Activated CD4-positive, alpha-beta T cell treated with anti-CD3 and anti-CD28 coated beads, Interleukin-2, amount 10 ng/mL, durations not matched to agents 7 days and 5 days (primary cell): ENCODE data around the gene FLNB. TPM values are rescaled to one million over a fixed set of nuclear protein-coding genes. Genes with fewer than 3 reads are reported as not detected.
"Not testable (repeated sequence)": the region's sequence is repeated elsewhere in the genome, so short reads cannot be mapped to it uniquely, and the experiment has no call there.

Source experiments
- CTCF ChIA-PET: fragments of 350-600 bp; sonication (Branson Sonifier 250); formaldehyde crosslinking; loops from one replicate; lab custom pipeline; 2021; ENCODE audit warnings: antibody characterized with exemption; lab: Charles Lee
- POLR2A ChIA-PET: fragments of 350-600 bp; sonication (Branson Sonifier 250); formaldehyde crosslinking; loops from one replicate; lab custom pipeline; 2021; ENCODE audit warnings: antibody characterized with exemption; lab: Charles Lee
- DNase-seq: peaks from one replicate; pipeline ENCODE4 v3.0.0-alpha.2; 2020
- H3K27ac Mint-ChIP-seq: one replicate; pipeline ENCODE4 v1.8.0; 2021; ENCODE audit warnings: mild to moderate bottlenecking, moderate library complexity, mixed read lengths
- H3K27me3 Mint-ChIP-seq: one replicate; pipeline ENCODE4 v1.8.0; 2021; ENCODE audit warnings: mixed read lengths
- H3K36me3 Mint-ChIP-seq: one replicate; pipeline ENCODE4 v1.8.0; 2021; ENCODE audit warnings: low read depth, mixed read lengths
- H3K4me1 Mint-ChIP-seq: one replicate; pipeline ENCODE4 v1.8.0; 2021; ENCODE audit warnings: mixed read lengths
- H3K4me3 Mint-ChIP-seq: one replicate; pipeline ENCODE4 v1.8.0; 2021; ENCODE audit warnings: mild to moderate bottlenecking, moderate library complexity, mixed read lengths
- H3K9me3 Mint-ChIP-seq: one replicate; pipeline ENCODE4 v1.8.0; 2021; ENCODE audit warnings: mixed read lengths
- total RNA-seq, 2 experiments: library from RNA; stranded (reverse); gene quantifications; one replicate each; pipeline ENCODE4 v1.2.3, GENCODE V29; 2021

Gene FLNB
- total RNA-seq, 2 experiments from 2014 or later, result 27.2 to 28.1 TPM

- H3K4me1 Mint-ChIP-seq, H3K27ac Mint-ChIP-seq, DNase-seq, H3K36me3 Mint-ChIP-seq, H3K9me3 Mint-ChIP-seq, POLR2A ChIA-PET, H3K4me3 Mint-ChIP-seq, H3K27me3 Mint-ChIP-seq: not testable (repeated sequence)
- CTCF ChIA-PET, result interaction anchor here (0.6 kb wide), 1 partner anchor 146 kb away, joined by 4 read pairs; no protein-coding TSS in a partner anchor
Measured at GRCh38 chr3:58055891-58056290, 47.7 kb downstream of the FLNB start.

GRCh38 chr3:58058361-58059263, 50.4 kb downstream of the FLNB start:
- Mint-ChIP-seq H3K27me3 (no peaks in the 10 kb centered on the region), H3K4me1 (peaks cover 5% of the 10 kb centered on the region), H3K9me3 (no peaks in the 10 kb centered on the region), H3K4me3 (no peak overlapping the region), H3K36me3 (no peaks in the 10 kb centered on the region), H3K27ac (no peak overlapping the region)
- ChIA-PET CTCF (interaction anchor here (1.7 kb wide), 1 partner anchor 17 kb away, joined by 5 read pairs; no protein-coding TSS in a partner anchor), POLR2A (no interaction called here)
- DNase-seq, result no peak

- POLR2A ChIA-PET, result no interaction called here
- no peaks in the 10 kb centered on the region for H3K36me3 Mint-ChIP-seq
Measured at GRCh38 chr3:58059349-58060321, 51.4 kb downstream of the FLNB start.

GRCh38 chr3:58062472-58062871, 54.2 kb downstream of the FLNB start:
- CTCF ChIA-PET, result interaction anchor here (0.6 kb wide), 1 partner anchor 21 kb away, joined by 3 read pairs; no protein-coding TSS in a partner anchor
- no peaks in the 10 kb centered on the region for H3K27me3 Mint-ChIP-seq

More at GRCh38 chr3:58059349-58060321, 51.4 kb downstream of the FLNB start:
- Mint-ChIP-seq H3K27me3 (no peaks in the 10 kb centered on the region), H3K4me1 (peaks cover 5% of the 10 kb centered on the region), H3K4me3 (no peak overlapping the region), H3K27ac (no peak overlapping the region), H3K9me3 (no peaks in the 10 kb centered on the region)
- CTCF ChIA-PET, result interaction anchor here (0.8 to 1.7 kb wide), 2 partner anchors 18 to 22 kb away, joined by 3 to 5 read pairs; no protein-coding TSS in a partner anchor
- no peak for DNase-seq

GRCh38 chr3:58063022-58063815, 55.0 kb downstream of the FLNB start:
- H3K27me3 Mint-ChIP-seq, result no peaks in the 10 kb centered on the region
- no peak overlapping the region for H3K4me3 Mint-ChIP-seq
- H3K4me1 Mint-ChIP-seq, result peaks cover 5% of the 10 kb centered on the region
- H3K27ac Mint-ChIP-seq, result no peak overlapping the region
- H3K36me3 Mint-ChIP-seq, result no peaks in the 10 kb centered on the region
- CTCF ChIA-PET, result interaction anchor here (0.6 to 1.1 kb wide), 3 partner anchors 13 to 56 kb away, joined by 3 read pairs; no protein-coding TSS in a partner anchor
- DNase-seq, result no peak
- POLR2A ChIA-PET, result interaction anchor here (0.7 kb wide), 1 partner anchor 408 kb away, joined by 8 read pairs; no protein-coding TSS in a partner anchor
- H3K9me3 Mint-ChIP-seq, result no peaks in the 10 kb centered on the region

More at GRCh38 chr3:58062472-58062871, 54.2 kb downstream of the FLNB start:
- Mint-ChIP-seq H3K27ac (no peak overlapping the region), H3K4me1 (peaks cover 5% of the 10 kb centered on the region), H3K4me3 (no peak overlapping the region), H3K9me3 (no peaks in the 10 kb centered on the region), H3K36me3 (no peaks in the 10 kb centered on the region)
- no peak for DNase-seq
- POLR2A ChIA-PET, result no interaction called here

GRCh38 chr3:58064923-58065638, 56.9 kb downstream of the FLNB start:
- ChIA-PET POLR2A (no interaction called here), CTCF (interaction anchor here (1.3 kb wide), 1 partner anchor 16 kb away, joined by 3 read pairs; no protein-coding TSS in a partner anchor)
- H3K4me1 Mint-ChIP-seq, result peaks cover 5% of the 10 kb centered on the region

GRCh38 chr3:58065700-58066167, 57.5 kb downstream of the FLNB start:
- CTCF ChIA-PET, result interaction anchor here (0.6 to 1.3 kb wide), 4 partner anchors 16 to 1269 kb away, joined by 3 to 5 read pairs (median 4); no protein-coding TSS in a partner anchor
- H3K27me3 Mint-ChIP-seq, result no peaks in the 10 kb centered on the region
- peaks cover 5% of the 10 kb centered on the region for H3K4me1 Mint-ChIP-seq
- no peak for DNase-seq
- H3K36me3 Mint-ChIP-seq, result no peaks in the 10 kb centered on the region
- no peaks in the 10 kb centered on the region for H3K9me3 Mint-ChIP-seq
- no peak overlapping the region for H3K27ac Mint-ChIP-seq
- POLR2A ChIA-PET, result interaction anchor here (0.7 kb wide), 1 partner anchor 122 kb away, joined by 7 read pairs; no protein-coding TSS in a partner anchor
- no peak overlapping the region for H3K4me3 Mint-ChIP-seq

More at GRCh38 chr3:58064923-58065638, 56.9 kb downstream of the FLNB start:
- no peak for DNase-seq
- Mint-ChIP-seq H3K4me3 (no peak overlapping the region), H3K27ac (no peak overlapping the region), H3K27me3 (no peaks in the 10 kb centered on the region), H3K9me3 (no peaks in the 10 kb centered on the region), H3K36me3 (no peaks in the 10 kb centered on the region)

GRCh38 chr3:58066842-58067241, 58.6 kb downstream of the FLNB start:
- no peaks in the 10 kb centered on the region for H3K27me3 Mint-ChIP-seq
- H3K27ac Mint-ChIP-seq, result no peak overlapping the region
- ChIA-PET CTCF (no interaction called here), POLR2A (no interaction called here)
- H3K9me3 Mint-ChIP-seq, result no peaks in the 10 kb centered on the region
- no peak for DNase-seq
- H3K4me3 Mint-ChIP-seq, result no peak overlapping the region
- peaks cover 5% of the 10 kb centered on the region for H3K4me1 Mint-ChIP-seq
- H3K36me3 Mint-ChIP-seq, result no peaks in the 10 kb centered on the region

- Mint-ChIP-seq H3K4me3 (no peak overlapping the region), H3K9me3 (no peaks in the 10 kb centered on the region), H3K4me1 (peaks cover 2% of the 10 kb centered on the region), H3K27ac (no peak overlapping the region), H3K27me3 (no peaks in the 10 kb centered on the region), H3K36me3 (no peaks in the 10 kb centered on the region)
- no peak for DNase-seq
- ChIA-PET CTCF (interaction anchor here (0.7 kb wide), 1 partner anchor 732 kb away, joined by 3 read pairs; no protein-coding TSS in a partner anchor), POLR2A (no interaction called here)
Measured at GRCh38 chr3:58068122-58068809, 60.0 kb downstream of the FLNB start.

GRCh38 chr3:58071480-58071971, 63.3 kb downstream of the FLNB start:
- no peak overlapping the region for H3K4me3 Mint-ChIP-seq
- no peaks in the 10 kb centered on the region for H3K27me3 Mint-ChIP-seq
- peaks cover 7% of the 10 kb centered on the region for H3K36me3 Mint-ChIP-seq
- CTCF ChIA-PET, result interaction anchor here (0.9 kb wide), 1 partner anchor 11 kb away, joined by 4 read pairs; no protein-coding TSS in a partner anchor
- no peaks in the 10 kb centered on the region for H3K9me3 Mint-ChIP-seq
- no peak for DNase-seq
- H3K27ac Mint-ChIP-seq, result no peak overlapping the region
- H3K4me1 Mint-ChIP-seq, result peaks cover 23% of the 10 kb centered on the region
- POLR2A ChIA-PET, result no interaction called here
